PC-9 (cell line): ENCODE data around the gene NDRG2. TPM values are rescaled to one million over a fixed set of nuclear protein-coding genes. Genes with fewer than 3 reads are reported as not detected.
A peak's percentile ranks its signal among the peaks of the same experiment; 100 is the strongest.

Experiments used
- BruUV-seq: library from RNA; stranded (reverse); fragments of 400-500 nt; replicated peaks from 2 replicates; lab custom pipeline; 2021; lab: Mats Ljungman, UMichigan
- CTCF ChIA-PET: fragments of 300-600 bp; sonication (Branson Sonifier 250); formaldehyde crosslinking; loops from one replicate; lab custom pipeline; 2022; ENCODE audit warnings: antibody characterized with exemption; lab: Charles Lee
- POLR2A ChIA-PET: fragments of 300-600 bp; sonication (Branson Sonifier 250); formaldehyde crosslinking; loops from one replicate; lab custom pipeline; 2022; ENCODE audit warnings: antibody characterized with exemption; ENCODE audit not compliant: unreplicated experiment; lab: Charles Lee
- DNase-seq, 2 experiments: peaks; one replicate each; pipeline versions ENCODE4 v3.0.0 to v3.0.0-alpha.2; 2015 to 2022; ENCODE audit warnings: mixed read lengths in 1 of 2
- H2AFZ ChIP-seq: fragments of 200-600 bp; sonication (generic); 2 replicates; pipeline ENCODE4 v1.8.1; 2017; ENCODE audit warnings: antibody characterized with exemption
- H3F3A ChIP-seq: fragments of 200-600 bp; sonication (generic); 2 replicates; pipeline ENCODE4 v1.8.1; 2017; ENCODE audit warnings: antibody characterized with exemption, mild to moderate bottlenecking, low read depth; ENCODE audit not compliant: insufficient read depth
- H3K27ac ChIP-seq: fragments of 200-600 bp; sonication (generic); 2 replicates; pipeline ENCODE4 v1.6.1; 2016; ENCODE audit warnings: mixed run types
- H3K27me3 ChIP-seq: fragments of 200-600 bp; sonication (generic); 2 replicates; pipeline ENCODE4 v1.6.1; 2016; ENCODE audit warnings: low read depth, mixed run types; ENCODE audit not compliant: insufficient read depth
- H3K36me3 ChIP-seq: fragments of 200-600 bp; sonication (generic); 2 replicates; pipeline ENCODE4 v1.6.1; 2016; ENCODE audit warnings: low read depth, mixed run types
- H3K4me1 ChIP-seq: fragments of 200-600 bp; sonication (generic); replicated peaks from 2 replicates; pipeline ENCODE4 v1.6.1; 2016; ENCODE audit warnings: mixed run types; ENCODE audit not compliant: insufficient read depth
- H3K4me2 ChIP-seq: fragments of 200-600 bp; sonication (generic); 2 replicates; pipeline ENCODE4 v1.6.1; 2017; ENCODE audit warnings: mixed run types
- H3K4me3 ChIP-seq: fragments of 200-600 bp; sonication (generic); 2 replicates; pipeline ENCODE4 v1.6.1; 2016; ENCODE audit warnings: mixed run types
- H3K79me2 ChIP-seq: fragments of 200-600 bp; sonication (generic); 2 replicates; pipeline ENCODE4 v1.6.1; 2017; ENCODE audit warnings: low read depth, mixed run types
- H3K9me2 ChIP-seq: fragments of 200-600 bp; sonication (generic); 2 replicates; pipeline ENCODE4 v1.8.1; 2017; ENCODE audit warnings: mild to moderate bottlenecking; ENCODE audit not compliant: insufficient read depth
- H3K9me3 ChIP-seq: fragments of 200-600 bp; sonication (generic); 2 replicates; pipeline ENCODE4 v1.8.1; 2016; ENCODE audit warnings: low read depth; ENCODE audit not compliant: insufficient read depth
- H4K20me1 ChIP-seq: fragments of 200-600 bp; sonication (generic); 2 replicates; pipeline ENCODE4 v1.8.1; 2017; ENCODE audit not compliant: insufficient read depth
- EZH2 ChIP-seq: fragments of 200-600 bp; sonication (generic); IDR thresholded peaks from 2 replicates; pipeline ENCODE4 v1.8.0; 2017; ENCODE audit warnings: antibody characterized with exemption, low read depth
- intact Hi-C: fragments of 100-400 bp; cut with micrococcal nuclease; formaldehyde crosslinking; loops from one replicate; pipeline ENCODE4 v1.10.0; 2022; ENCODE audit not compliant: unreplicated experiment
- total RNA-seq: library from RNA; stranded (reverse); gene quantifications from 2 replicates; pipeline ENCODE4 v1.2.3, GENCODE V29; 2021
- TF ChIP-seq, protein P1 (sequence below): fragments of 200-600 bp; sonication (generic); conservative IDR thresholded peaks from 2 replicates; pipeline ENCODE4 v1.6.1; 2017; ENCODE audit warnings: mixed run types, antibody characterized with exemption, mild to moderate bottlenecking, moderate library complexity

Gene NDRG2
- total RNA-seq, 1 experiment from 2014 or later: 12.2 TPM

DNA sequence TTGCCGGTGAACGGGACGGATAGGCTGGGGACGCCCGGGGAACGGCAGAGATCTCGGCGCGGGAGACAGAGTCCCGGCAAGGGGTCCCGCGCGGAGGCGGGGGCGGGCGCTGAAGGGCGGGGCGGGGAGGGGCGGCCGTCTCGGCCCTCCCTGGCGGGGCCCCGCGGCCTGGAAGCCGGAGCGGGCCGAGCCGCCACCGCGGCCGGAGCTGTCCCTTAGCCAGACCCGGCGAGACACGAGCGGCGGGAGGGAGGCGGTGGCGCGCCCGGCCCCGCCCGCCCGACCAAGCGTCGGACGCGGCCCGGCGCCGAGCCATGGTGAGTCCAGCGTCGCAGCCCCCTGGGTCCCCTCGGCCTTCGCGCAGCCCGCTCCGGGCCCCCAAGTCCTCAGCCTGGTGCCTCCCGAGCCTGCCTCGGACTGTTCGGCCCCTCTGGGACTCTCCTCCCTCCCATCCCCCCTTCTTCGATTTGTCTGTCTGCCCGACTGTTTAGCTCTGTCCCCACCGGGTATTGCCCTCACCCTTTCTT is 45.3 kb upstream of the NDRG2 start, which contains the start of gene ARHGEF40:
Gene ARHGEF40 (plus strand): TSS at position 222 of the 527 bp plus-strand sequence. CDS start 93 bp downstream, at position 315.
- Histone ChIP-seq H4K20me1 (no peaks in the 10 kb centered on the region), H3K79me2 (no peaks in the 10 kb centered on the region), H3K27me3 (no peaks in the 10 kb centered on the region; the same call in none of the 2 replicates), H3K9me3 (no peaks in the 10 kb centered on the region), H3K4me3 (peak within 1 kb of the TSS; percentile 64), H2AFZ (peak within 1 kb of the TSS; percentile 79), H3K36me3 (no peaks in the 10 kb centered on the region), H3F3A (no peaks in the 10 kb centered on the region), H3K27ac (no peak within 1 kb of the TSS), H3K4me1 (no peaks in the 10 kb centered on the region), H3K9me2 (no peaks in the 10 kb centered on the region), H3K4me2 (peak within 1 kb of the TSS; percentile 83)
- CTCF ChIA-PET: interaction anchor here (0.6 to 1.8 kb wide), 7 partner anchors 8 to 432 kb away, joined by 3 to 9 read pairs (median 6); no protein-coding TSS in a partner anchor
- POLR2A ChIA-PET: interaction anchor here (0.8 kb wide), 1 partner anchor 367 kb away, joined by 3 read pairs; no protein-coding TSS in a partner anchor
- BruUV-seq: no TSS peak
- intact Hi-C loops: no loop called here
- peak in 1 of 2 experiments; percentile 37 for DNase-seq
- TF ChIP-seq, protein P1, sequence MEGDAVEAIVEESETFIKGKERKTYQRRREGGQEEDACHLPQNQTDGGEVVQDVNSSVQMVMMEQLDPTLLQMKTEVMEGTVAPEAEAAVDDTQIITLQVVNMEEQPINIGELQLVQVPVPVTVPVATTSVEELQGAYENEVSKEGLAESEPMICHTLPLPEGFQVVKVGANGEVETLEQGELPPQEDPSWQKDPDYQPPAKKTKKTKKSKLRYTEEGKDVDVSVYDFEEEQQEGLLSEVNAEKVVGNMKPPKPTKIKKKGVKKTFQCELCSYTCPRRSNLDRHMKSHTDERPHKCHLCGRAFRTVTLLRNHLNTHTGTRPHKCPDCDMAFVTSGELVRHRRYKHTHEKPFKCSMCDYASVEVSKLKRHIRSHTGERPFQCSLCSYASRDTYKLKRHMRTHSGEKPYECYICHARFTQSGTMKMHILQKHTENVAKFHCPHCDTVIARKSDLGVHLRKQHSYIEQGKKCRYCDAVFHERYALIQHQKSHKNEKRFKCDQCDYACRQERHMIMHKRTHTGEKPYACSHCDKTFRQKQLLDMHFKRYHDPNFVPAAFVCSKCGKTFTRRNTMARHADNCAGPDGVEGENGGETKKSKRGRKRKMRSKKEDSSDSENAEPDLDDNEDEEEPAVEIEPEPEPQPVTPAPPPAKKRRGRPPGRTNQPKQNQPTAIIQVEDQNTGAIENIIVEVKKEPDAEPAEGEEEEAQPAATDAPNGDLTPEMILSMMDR: no peak
- no peak for TF ChIP-seq EZH2

DNA sequence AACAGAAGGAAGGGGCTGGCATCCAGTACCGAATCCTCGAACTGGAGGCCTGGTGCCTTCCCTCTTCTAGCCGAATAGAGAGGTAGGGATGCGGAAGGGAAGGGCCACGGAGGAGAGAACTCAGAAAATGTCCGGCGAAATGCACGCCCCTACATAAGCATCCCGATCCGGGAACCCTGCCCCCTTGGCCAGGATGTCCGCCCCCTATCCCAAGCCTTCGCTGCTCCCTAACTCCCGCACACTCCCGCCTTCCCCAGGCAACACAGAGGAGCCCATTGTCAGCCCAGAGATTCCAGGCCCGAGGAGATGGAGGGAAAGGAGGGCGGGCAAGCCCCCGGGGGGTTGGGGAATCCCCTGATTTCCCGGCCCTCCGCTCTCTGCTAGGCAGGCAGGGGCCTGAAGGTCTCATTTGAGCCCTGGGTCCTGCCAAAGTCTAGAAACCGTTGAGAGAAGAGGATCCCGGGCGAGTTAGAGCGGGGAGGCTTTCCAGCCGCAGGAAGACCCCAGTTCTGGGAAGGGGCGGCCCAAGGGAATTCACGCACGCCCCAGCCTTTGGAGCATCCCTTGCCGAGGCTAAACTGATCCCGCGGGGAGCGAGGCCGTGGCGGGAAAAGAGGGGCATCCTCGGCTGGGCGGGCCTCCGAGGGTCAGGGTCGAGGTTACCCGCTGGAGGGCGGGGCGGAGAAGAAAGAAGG is 44.7 kb upstream of the NDRG2 start:
- intact Hi-C loops: loop anchor here (5.0 to 10.0 kb wide), 2 partner anchors 55 to 488 kb away; no protein-coding TSS in a partner anchor
- H3K4me1 ChIP-seq: no peaks in the 10 kb centered on the region
- no peak for TF ChIP-seq EZH2
- H3K79me2 ChIP-seq: no peaks in the 10 kb centered on the region
- no peaks in the 10 kb centered on the region for H3K9me2 ChIP-seq
- H2AFZ ChIP-seq: 0 out of 2 replicates have a peak overlapping the region, but pooled peaks have one; percentile 79
- H3K4me2 ChIP-seq: peak overlapping the region; percentile 83
- H4K20me1 ChIP-seq: no peaks in the 10 kb centered on the region
- H3K27me3 ChIP-seq: no peaks in the 10 kb centered on the region; the same call in none of the 2 replicates
- H3K9me3 ChIP-seq: no peaks in the 10 kb centered on the region
- no peak for DNase-seq
- H3K4me3 ChIP-seq: peak overlapping the region; percentile 64; the same call in 1 of the 2 replicates
- H3F3A ChIP-seq: no peaks in the 10 kb centered on the region
- H3K36me3 ChIP-seq: no peaks in the 10 kb centered on the region
- BruUV-seq: no TSS peak
- ChIA-PET CTCF (interaction anchor here (0.6 to 2.2 kb wide), 2 partner anchors 35 to 72 kb away, joined by 6 to 19 read pairs; no protein-coding TSS in a partner anchor), POLR2A (no interaction called here)
- no peak overlapping the region for H3K27ac ChIP-seq

DNA sequence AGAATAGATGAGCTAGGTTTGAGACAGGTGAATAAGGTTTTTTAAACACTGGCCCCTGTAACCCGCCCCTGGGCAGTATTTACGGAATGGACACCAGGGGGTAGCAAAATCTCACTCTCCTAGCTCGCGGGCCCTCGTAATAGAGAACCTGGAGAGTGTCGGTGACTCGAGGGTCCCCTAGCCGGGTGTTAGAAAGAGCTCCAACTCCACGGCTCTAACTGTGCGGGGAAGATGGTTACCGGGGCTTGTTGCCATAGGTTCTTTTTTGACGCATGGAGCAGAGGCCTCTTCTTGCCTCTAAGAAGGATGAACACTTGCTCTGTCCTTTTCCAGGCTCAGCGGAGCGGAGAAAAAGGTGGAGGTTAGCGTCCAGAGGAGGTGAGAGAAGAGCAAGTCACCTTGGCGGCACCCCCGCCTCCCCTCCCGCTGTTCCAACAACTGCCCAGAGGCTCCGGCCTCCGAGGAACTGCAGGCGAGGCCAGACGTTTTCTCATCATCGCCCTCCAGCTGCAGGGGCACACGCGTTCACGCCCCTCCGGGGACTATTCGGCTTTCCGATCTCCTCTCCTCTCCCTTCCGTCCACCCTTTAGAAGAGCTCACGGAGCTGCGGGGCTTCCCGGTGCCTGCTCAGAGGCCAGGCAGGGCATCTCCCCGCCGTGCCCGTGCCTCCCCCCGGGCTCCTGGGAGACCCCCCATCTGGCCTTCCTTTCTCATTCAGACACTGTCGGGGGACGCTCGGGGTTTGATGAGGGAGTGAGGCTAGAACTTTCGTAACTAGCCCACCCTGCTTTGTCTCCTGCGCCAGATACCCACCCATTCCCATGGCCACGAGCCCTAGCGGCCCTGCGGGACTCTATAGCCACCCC is 43.9 kb upstream of the NDRG2 start:
- H3K27me3 ChIP-seq: no peaks in the 10 kb centered on the region; the same call in none of the 2 replicates
- H4K20me1 ChIP-seq: no peaks in the 10 kb centered on the region
- no peaks in the 10 kb centered on the region for H3K9me2 ChIP-seq
- intact Hi-C loops: loop anchor here (1.0 to 10.0 kb wide), 3 partner anchors 36 to 489 kb away; no protein-coding TSS in a partner anchor
- H3K4me1 ChIP-seq: no peaks in the 10 kb centered on the region
- TF ChIP-seq, protein P1: peak; percentile 54
- no peak for TF ChIP-seq EZH2
- H3F3A ChIP-seq: no peaks in the 10 kb centered on the region
- ChIA-PET POLR2A (interaction anchor here (0.6 to 0.7 kb wide), 3 partner anchors 36 to 369 kb away, joined by 4 to 6 read pairs (median 5); no protein-coding TSS in a partner anchor), CTCF (interaction anchor here (1.1 to 2.2 kb wide), 4 partner anchors 36 to 67 kb away, joined by 3 to 19 read pairs (median 8); no protein-coding TSS in a partner anchor)
- no peaks in the 10 kb centered on the region for H3K36me3 ChIP-seq
- no peak overlapping the region for H3K4me3 ChIP-seq
- H3K9me3 ChIP-seq: no peaks in the 10 kb centered on the region
- no peak overlapping the region for H2AFZ ChIP-seq
- no TSS peak for BruUV-seq
- no peaks in the 10 kb centered on the region for H3K79me2 ChIP-seq
- no peak overlapping the region for H3K4me2 ChIP-seq
- H3K27ac ChIP-seq: no peak overlapping the region
- peak in 1 of 2 experiments; percentile 44 for DNase-seq
